Colon (tissue), 2 donors: Measurements from ENCODE around the gene ATOX1.
A peak's percentile ranks its signal among the peaks of the same experiment; 100 is the strongest.
"Not testable (repeated sequence)": the region's sequence is repeated elsewhere in the genome, so short reads cannot be mapped to it uniquely, and the experiment has no call there.

ENCODE experiments used
- FAIRE-seq: peaks from 2 replicates; lab custom pipeline; 2012; peaks lifted over from hg19 to GRCh38; lab: Jason Lieb, UNC
- donor health status: control.
- donor health status: control.

The ATOX1 gene

GRCh38 chr5:151758430-151759241 lies at the start of gene ATOX1:
TSS of gene ATOX1 (minus strand) at chr5:151758631. CDS start at chr5:151758551, 80 bp downstream.
- no peak for FAIRE-seq

GRCh38 chr5:151805414-151806223 lies 47.2 kb upstream of the ATOX1 start:
- no peak for FAIRE-seq

GRCh38 chr5:151800532-151800931 lies 42.1 kb upstream of the ATOX1 start:
- no peak for FAIRE-seq

GRCh38 chr5:151799407-151799806 lies 41.0 kb upstream of the ATOX1 start:
- no peak for FAIRE-seq

GRCh38 chr5:151798674-151799073 lies 40.2 kb upstream of the ATOX1 start:
- no peak for FAIRE-seq

GRCh38 chr5:151795426-151795825 lies 37.0 kb upstream of the ATOX1 start:
- no peak for FAIRE-seq

- no peak for FAIRE-seq
Observed at GRCh38 chr5:151793358-151793757, 34.9 kb upstream of the ATOX1 start.

- no peak for FAIRE-seq
Observed at GRCh38 chr5:151787817-151788216, 29.4 kb upstream of the ATOX1 start.

GRCh38 chr5:151786468-151786867 lies 28.0 kb upstream of the ATOX1 start:
- FAIRE-seq: no peak

GRCh38 chr5:151784141-151784540 lies 25.7 kb upstream of the ATOX1 start:
- no peak for FAIRE-seq

GRCh38 chr5:151783664-151784063 lies 25.2 kb upstream of the ATOX1 start:
- not testable (repeated sequence) for FAIRE-seq

GRCh38 chr5:151781201-151781600 lies 22.8 kb upstream of the ATOX1 start:
- no peak for FAIRE-seq

GRCh38 chr5:151780348-151780747 lies 21.9 kb upstream of the ATOX1 start:
- FAIRE-seq: no peak

- no peak for FAIRE-seq
Observed at GRCh38 chr5:151779531-151780125, 21.2 kb upstream of the ATOX1 start.

GRCh38 chr5:151775025-151775606 lies 16.7 kb upstream of the ATOX1 start:
- no peak for FAIRE-seq

- FAIRE-seq: no peak
Observed at GRCh38 chr5:151773951-151774350, 15.5 kb upstream of the ATOX1 start.

- FAIRE-seq: no peak
Observed at GRCh38 chr5:151772846-151773561, 14.6 kb upstream of the ATOX1 start.

GRCh38 chr5:151772029-151772845 lies 13.8 kb upstream of the ATOX1 start:
- no peak for FAIRE-seq

- peak; percentile 97 for FAIRE-seq
Observed at GRCh38 chr5:151771259-151772028, 13.0 kb upstream of the ATOX1 start, which contains the start of gene G3BP1. TSS of gene G3BP1 (plus strand) at chr5:151771954. CDS start at chr5:151786621, 14,667 bp downstream.
